HG02943 (cell line): ENCODE data around the gene FAM240B.

Source experiments
- ATAC-seq: cut with Tn5 transposase; IDR thresholded peaks from one replicate; pipeline ENCODE4 v1.9.1; 2021; ENCODE audit warnings: mild to moderate bottlenecking, low read depth, moderate library complexity; ENCODE audit not compliant: unreplicated experiment

Gene FAM240B

DNA sequence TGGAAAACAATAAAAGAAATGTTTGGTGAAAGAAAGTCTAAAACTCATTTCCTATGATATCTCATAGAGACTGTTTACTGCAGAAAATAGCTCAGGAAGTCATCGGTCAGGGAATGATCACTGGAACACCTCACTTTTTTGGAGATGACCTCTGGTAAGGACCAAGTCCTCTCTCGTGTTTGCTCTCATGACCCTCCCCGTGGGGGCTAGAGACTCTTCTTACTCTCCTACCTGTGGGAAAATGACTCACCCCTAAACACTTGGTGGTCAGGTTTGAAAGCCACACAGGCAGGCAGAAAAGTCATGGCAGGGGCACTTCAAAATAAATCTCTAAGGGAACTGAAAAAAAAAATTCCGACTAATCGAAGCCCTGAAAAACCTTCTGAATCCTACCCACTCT is 48.2 kb downstream of the FAM240B start:
- no peak for ATAC-seq

DNA sequence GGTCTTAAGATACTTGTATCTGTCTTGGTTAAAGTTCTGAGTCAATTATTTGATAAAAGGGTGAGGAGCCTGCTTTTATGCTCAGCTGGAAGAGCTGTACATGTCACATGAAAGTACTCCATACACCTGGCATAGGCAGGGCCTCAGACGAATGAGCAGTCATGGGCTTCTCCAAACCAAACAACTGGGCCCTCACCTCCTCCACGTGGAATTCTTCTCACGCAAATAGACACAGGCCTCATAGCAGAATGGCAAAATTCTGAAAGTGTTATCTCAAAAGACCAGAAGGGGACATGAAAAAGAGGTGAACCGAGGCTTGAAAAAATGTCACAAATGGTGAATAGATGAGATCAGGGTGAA is 48.6 kb downstream of the FAM240B start:
- ATAC-seq: no peak

DNA sequence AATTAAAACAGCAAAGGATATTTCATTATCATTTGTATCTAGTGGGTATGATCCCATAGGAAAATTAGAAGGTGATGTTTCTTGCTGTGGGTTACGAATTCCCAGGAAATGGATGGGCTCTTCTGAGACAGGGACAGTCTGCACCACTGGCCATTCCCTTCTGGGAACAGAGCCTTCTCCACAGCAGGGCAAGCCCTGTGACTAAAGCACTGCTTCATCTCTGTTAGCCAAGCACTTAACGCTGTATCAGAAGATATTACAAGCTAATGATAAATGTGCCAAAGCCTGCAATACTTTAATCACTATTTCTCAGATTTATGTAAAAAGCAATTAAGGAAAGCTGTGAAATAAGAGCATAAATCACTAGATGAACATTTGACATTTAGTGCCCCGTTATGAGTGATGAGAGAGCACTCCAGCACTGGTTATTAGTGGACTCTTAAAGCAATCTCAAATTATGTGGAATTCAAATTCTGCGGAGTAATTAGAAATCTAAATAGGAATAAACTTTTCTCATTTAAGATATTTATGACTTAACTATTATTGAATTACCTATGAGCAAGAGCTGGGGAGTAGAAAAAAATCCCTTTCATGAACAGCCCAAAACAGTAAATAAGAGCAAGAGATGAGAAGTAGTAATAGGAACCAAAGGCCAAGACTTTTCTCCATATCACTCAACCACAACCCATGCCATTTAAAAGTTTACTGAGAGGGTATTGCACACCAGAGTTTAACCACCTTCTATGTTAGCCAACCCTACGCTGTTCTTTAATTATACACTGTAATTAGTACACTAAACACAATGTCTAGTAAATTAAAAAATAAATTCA is 49.2 kb downstream of the FAM240B start:
- ATAC-seq: no peak

DNA sequence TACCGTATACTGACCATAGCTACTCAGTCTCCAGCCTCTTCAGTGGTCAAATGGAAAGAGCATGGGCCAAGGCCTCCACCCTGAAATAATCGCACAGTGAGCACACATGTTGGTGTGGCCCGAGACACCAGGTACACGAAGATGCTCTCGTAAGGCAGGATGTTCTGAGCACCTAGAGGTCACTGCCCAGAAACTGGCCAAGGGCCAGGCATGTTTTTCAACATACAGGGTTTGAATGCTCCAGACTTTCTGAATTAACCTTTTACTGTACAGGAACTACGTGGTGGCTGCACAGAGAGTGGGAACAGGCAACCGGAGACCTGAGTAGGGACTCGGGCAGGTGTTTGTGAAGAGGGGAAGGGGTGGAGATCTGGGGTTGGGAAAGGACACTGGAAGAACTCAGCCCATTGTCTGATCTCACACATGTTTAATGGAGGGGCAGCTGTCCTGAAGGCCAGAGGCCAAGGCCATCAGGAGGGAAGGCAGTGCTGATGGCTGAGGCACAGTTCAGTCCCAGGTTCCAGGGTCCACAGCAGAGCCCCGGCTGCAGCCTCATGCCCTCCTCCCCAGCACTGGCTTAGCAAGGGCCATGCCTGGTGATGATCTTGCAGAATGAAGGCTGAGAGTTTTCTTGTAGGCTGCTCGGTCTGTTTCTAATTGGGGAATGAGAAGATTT is 51.0 kb downstream of the FAM240B start:
- no peak for ATAC-seq

DNA sequence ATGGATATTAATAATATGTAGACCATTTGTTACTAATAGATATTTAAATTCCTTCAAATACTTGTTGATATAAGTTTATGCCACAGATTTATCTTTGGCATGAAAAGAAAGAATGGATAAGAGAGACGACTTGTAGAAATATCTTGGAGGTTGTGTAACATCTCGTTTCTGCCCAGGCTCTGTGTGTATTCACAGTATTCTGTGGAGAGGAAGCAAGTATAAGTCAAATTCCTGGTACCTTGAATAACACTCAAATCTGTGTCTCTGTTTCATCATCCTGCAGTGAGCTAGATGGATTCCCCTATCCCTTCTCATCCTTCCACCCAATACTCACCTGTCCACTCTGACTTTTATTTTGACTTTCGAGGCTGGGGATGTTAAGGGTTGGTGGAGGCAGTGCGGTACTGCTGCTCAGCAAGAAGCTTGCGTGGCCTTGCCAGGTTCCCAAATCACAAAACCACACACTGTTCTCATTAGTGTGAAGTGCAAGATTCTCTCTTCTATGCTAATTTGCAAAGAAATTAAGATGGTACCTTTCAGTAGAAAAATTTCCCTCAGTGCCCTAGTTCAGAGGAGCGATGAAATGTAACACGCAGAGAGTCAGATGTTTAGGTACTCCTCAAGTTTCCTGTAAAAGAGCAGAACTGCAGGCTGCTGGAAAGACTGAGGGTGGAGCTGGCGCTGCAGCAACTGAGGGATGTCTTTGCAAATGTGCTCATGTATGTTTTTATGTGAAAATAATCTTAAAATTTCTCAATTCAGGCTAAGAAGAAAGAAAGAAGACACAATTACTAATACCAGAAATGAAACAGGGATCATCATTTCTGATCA is 57.0 kb downstream of the FAM240B start:
- ATAC-seq: no peak

DNA sequence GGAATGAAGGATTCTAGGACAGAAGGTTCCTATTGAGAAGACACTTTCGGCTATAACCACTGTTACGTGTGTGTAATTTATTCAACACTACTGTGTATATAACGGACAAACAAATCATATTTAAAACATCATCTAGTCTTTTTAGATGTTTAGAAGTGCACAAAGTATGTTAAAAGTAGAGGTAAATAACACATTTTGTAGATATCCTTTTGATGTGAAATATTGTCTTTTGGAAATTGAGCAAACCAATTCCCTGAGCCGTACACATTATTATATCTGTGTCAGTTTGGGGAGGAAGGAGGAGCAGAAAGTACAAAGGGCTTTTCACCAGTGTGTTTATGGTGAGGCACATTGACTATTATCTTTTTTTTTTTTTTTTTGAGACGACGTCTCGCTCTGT is 60.4 kb downstream of the FAM240B start:
- no peak for ATAC-seq

DNA sequence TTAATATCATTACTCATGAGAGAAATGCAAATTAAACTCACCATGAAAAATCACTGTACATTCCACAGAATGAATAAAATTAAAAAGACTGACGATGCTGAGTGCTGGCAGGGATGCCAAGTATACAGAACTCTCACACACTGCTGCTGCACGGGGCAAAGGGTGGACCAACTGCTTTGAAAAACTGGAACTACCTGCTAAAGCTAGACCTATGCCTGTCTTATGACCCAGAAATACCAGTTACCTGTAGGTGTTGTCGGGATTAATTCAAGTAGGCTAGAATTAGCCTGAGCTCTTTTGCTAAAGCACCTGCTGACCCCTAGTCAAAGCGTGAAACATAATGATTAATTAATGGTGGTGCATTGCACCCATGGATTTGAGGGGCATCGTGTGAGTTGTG is 63.0 kb downstream of the FAM240B start:
- ATAC-seq: no peak

DNA sequence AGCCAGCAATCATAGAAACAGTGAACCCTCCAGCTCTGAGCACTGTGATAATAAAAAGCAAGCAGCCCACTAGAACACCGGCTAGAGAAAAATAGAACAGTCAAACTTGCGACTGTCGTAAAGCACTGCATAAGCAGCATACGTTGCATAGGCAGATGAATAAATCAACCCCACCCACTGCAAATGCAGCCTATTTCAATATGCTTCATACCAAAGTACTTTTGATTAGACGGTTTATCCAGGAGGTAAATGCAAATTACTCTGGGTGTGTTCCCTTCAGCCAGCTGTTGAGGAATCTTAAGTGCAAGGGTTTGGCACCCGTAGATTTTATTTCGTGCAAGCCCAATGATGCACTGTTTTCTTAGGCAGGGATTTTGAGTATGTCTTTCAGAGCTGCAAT is 67.4 kb downstream of the FAM240B start:
- ATAC-seq: no peak

DNA sequence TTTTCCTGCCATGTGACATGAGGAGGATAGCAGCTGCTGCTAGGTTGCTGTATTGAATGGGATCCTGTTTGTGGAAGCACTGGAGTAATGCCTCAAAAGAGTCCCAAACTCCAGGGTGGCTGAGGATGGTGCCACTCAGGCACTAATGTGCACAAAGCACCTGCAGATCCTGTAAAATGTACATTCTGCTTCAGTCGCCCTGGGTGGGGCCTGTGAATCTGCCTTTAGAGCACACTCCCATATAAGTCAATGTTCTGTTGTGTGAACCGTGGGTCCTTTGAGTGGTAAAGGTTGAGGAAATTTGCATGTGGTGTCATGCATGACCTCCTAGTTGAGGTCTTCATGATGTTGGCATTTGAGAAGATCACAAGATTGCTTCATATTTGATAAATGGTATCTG is 67.9 kb downstream of the FAM240B start:
- ATAC-seq: no peak

DNA sequence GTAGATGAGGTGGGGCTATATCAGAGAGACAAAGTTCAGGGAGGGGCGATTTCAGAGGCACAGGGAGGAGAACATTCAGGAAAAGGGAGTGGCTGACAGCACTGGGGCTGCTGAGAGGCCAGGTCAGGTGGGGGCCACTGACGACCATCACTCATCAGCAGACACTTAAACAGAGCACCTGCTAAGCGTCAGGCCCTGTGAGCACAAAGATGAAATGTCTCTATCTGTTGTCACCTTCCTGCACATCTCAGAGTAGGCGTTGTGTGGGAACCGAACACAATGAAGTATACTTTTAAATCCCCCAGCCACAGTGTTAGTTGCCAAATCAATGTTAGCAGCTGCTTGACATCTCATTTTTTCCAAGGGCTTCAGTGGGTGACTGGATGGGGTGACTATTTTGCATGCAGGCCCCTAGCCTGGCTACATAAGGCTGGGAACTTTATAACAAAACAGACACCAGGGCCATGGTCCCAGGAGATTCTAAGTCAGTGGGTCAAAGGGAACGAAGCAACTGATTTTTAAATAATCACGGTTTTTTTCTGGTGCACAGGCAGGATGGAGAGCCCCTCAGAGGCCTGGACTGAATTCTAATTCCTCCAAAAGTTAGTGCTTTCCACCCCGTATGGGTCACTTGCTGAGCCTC is 68.4 kb downstream of the FAM240B start:
- no peak for ATAC-seq

DNA sequence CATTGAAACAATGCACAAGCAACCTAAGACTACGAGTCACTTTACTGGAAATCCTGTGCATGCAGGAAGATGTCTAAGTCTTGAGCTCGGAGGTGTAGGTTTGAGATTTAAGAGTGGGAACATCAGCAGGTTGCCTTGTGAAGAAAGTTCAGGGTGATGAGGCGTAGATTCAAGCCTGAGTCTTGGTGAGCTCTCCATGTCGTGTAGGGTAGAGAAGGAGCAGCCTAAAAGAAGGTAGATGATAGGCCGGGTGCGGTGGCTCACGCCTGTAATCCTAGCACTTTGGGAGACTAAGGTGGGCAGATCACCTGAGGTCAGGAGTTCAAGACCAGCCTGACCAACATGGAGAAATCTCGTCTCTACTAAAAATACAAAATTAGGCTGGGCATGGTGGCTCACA is 69.4 kb downstream of the FAM240B start:
- ATAC-seq: no peak

DNA sequence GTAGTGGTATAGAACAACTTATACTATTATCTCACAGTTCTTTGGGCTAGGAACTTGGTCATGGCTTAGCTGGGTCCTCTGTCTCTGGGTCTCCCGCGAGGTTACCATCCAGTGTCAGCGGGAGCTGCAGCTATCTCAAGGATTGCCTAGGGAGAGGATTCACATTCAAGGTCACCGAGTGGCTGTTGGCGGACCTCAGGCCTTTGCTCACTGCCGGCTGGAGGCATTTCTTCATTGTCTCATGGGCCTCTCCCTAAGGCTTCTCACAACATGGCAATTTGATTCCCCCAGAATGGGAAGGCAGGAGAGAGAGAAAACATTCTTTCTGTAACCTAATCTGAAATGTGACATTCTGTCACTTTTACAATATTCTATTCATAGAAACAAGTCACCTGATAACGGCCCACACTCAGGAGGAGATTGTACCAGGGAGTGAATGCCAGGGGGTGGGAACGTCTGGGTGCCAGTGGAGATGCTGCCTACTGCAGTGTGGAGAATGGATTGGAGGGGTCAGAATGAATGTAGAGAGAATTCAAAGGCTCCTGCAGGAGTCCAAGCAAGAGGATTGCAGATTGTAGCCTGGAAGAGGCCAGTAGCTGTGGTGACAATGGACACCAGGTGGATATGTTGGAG is 70.1 kb downstream of the FAM240B start:
- ATAC-seq: no peak

DNA sequence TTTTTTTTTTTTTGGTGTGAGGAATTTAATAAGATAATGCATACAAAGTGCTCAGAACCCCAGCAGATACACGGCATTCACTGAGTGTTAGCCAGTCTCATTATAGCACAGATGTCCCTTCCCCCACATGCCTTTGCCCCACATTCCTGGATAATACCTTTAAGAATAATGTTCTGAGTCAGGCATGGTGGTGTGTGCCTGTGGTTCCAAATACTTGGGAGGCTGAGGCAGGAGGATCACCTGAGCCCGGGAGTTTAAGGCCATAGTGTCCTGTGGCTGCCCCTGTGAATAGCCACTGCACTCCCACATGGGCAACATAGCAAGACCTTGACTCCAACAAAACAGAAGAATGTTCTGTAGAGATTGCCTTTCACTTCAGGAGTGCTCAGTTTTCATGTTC is 75.3 kb downstream of the FAM240B start:
- ATAC-seq: no peak
